NCI-H146 treated with DMSO at 0.1 percent for 48 hours (cell line): ENCODE data around the gene LRRC36.

Experiments
- DNase-seq: peaks from one replicate; lab custom pipeline; 2025; ENCODE audit not compliant: unreplicated experiment; lab: John Stamatoyannopoulos, UW

Gene LRRC36

GRCh38 chr16:67294171-67294757 lies 32.4 kb upstream of the LRRC36 start:
- DNase-seq: no peak

- DNase-seq: no peak
Observed at GRCh38 chr16:67294938-67295361, 31.7 kb upstream of the LRRC36 start.

DNA sequence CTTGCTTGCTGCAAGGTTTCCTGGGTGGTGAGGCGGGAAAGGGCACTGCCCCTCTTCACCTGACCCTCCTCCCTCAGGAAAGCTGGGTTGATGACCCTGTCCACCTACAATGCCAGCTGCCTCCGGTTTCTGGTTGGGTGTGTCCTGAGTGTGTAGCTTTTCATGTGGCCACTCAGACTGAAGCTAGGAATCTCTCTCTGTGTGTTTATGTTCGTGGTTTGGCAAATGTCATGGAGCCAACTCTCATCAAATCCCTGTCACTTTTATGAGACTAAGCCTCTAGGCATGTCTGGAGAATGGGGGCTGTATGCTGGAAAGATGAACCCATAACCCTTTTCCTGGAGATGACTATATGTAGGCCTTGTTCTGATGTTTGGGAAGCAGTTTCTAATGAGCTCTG lies 30.2 kb upstream of the LRRC36 start:
- DNase-seq: no peak

DNA sequence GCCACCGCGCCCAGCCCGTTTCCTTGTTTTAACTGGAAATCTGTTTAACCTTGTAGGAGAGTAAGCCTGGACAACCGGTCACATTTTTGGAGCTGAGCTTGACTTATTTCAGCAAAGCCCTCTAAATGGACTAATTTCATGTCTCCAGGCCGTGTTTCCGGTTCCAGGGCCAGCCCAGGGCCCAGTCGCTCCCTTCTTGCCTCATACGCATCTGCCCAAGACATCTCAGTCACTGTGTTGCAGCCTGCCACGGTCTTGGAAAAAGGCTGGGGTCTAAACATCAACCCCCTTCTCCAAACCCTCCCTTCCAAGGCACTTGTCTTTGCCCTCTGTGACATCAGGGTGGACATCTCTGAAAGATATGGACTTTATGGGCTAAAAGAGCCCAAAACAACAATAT lies 28.3 kb upstream of the LRRC36 start:
- DNase-seq: no peak

DNA sequence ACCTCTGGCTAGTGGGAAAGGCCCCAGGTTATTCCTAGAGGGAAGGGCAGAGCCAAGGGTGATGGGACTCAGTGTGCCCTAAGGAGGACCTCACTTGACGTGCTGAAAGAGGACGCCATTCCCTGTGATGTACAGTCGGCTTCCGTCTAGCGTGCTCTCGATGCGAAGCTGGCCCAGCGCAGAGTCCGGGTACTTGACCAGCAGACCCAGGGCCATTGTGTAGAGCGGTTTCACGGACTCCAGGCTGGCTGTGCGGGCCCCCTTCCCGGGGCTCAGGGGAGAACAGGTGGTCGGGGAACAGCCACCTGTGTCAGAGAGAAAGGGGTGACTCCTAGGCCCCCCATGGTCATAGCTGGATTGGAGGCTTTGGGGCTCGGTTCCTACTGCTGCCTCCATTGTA lies 27.3 kb upstream of the LRRC36 start:
- DNase-seq: no peak

- DNase-seq: no peak
Observed at GRCh38 chr16:67301080-67301782, 25.4 kb upstream of the LRRC36 start.

GRCh38 chr16:67302076-67302475 lies 24.5 kb upstream of the LRRC36 start:
- DNase-seq: no peak

DNA sequence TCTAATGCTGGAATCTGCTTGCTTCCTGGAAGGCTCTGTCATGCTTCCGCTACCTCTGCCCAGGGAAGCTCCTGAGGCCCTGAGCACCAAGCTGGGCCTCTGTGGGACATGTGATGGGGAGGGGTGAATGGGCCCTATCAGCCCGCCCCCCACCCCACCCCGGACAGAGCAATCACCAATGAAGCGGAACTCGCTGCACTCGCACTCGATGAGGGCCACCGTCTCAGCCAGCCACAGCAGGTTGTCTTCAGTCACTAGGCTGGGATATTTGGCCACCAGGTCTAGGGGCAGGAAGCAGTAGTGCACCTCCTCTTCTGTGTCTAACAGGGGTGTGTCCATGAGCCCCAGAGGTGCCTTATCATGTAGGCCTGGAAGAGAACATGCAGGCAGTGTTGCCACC lies 23.6 kb upstream of the LRRC36 start:
- DNase-seq: no peak

DNA sequence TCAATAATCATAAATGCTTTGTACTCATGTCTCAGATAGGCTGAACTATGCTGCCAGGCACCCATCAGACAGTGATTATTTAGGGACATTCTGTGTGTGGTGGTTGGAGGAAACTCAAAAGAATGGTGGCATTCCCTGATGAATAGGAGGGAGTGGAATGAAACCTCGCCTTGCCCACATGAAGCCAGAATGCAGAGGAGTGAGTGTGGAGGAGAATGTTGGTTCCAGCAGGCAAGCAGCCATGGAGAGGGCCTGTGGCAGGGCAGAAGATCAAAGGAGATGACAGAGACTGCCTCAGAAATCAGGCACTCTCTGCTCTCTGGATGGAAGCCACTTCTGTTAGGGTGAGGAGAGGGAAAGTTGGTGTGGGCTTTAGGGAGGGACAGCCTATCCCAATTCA lies 22.6 kb upstream of the LRRC36 start:
- no peak for DNase-seq

GRCh38 chr16:67305216-67306071 lies 21.2 kb upstream of the LRRC36 start:
- DNase-seq: no peak

- DNase-seq: no peak
Observed at GRCh38 chr16:67310561-67310960, 16.1 kb upstream of the LRRC36 start.

GRCh38 chr16:67311607-67312488 lies 14.8 kb upstream of the LRRC36 start:
- DNase-seq: no peak

DNA sequence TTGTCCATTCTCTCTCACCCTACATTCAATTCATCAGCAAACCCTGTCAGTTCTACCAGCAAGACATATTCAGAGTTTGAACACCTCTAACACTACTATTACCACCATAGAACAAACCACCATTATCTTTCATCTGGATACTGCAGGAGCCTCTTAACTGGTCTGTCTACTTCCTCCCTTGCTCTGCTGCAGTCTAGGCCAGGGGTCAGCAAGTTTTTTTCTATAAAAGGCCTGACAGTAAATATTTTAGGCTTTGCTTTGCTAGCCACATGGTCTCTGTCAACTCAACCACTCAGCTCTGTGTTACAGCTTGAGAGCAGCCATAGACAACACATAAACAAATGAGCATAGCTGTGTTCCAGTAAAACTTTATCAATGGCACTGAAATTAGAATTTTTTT lies 13.9 kb upstream of the LRRC36 start:
- DNase-seq: no peak

DNA sequence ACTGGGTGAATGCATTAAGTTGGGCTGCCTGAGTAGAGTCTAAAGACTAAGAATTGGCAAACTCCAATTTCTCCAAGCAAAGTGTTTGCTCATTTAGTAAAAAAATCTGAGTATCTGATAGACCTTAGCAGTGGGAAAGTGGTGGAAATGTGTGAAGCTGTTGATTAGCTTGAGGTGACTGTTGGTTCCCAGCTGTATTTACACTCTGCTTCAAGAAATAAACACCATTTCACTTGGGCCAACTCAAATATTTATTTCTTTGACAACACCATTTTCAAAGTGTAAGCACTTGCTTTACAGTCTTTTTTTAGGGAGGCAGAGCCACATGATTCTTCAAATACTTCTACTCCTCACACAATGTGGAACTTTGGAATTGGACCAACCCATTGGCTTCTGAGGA lies 8.8 kb upstream of the LRRC36 start:
- no peak for DNase-seq

GRCh38 chr16:67326115-67326471 lies 522 bp upstream of the LRRC36 start:
- no peak for DNase-seq

- DNase-seq: no peak
Observed at GRCh38 chr16:67327743-67328142, 1.1 kb downstream of the LRRC36 start.

DNA sequence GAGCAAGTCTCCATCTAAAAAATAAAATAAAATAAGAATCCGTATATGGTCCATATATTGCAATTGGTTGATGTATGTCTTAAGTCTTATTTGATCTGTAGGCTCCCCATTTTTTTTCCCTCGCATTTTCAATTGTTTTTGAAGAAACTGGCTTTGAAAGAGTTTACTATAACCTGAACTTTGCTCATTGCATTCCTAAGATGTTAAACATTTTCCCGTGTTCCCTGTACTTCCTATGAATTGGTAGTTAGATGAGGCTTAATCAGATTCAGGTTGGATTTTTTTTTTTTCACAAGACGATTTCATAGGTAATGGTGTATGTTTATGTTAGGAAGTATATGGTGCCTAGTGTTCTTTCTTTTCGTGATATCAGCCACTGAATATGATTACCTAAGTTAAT lies 3.3 kb downstream of the LRRC36 start:
- no peak for DNase-seq

DNA sequence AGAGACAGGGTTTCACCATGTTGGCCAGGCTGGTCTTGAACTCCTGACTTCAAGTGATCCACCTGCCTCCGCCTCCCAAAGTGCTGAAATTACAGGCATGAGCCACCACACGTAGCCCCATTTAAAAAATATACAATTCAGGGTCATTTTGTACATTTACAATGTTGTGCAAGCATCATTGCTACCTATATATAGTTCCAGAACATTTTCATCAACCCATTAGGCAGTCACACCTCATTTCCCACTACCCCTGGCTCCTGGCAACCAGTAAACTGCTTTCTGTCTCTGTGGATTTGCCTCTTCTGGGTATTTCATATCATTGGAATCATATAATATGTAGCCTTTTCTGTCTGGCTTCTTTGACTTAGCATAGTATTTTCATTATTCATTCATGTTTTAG lies 6.7 kb downstream of the LRRC36 start:
- DNase-seq: no peak

GRCh38 chr16:67336116-67336515 lies 9.5 kb downstream of the LRRC36 start:
- DNase-seq: no peak

DNA sequence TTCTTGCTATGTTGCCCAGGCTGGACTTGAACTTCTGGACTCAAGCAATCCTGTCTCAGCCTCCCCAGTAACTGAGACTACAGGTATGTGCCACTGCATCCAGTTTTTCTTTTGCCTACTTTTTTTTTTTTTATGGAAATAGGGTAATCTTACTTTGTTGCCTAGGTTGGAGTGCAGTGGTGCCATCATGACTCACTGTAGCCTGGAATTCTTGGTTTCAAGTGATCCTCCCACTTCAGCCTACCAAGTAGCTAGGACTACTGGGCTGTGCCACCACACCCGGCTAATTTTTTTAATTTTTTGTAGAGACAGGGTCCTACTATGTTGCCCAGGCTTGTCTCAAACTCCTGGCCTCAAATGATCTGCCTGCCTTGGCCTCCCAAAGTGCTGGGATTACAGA lies 10.0 kb downstream of the LRRC36 start:
- no peak for DNase-seq

GRCh38 chr16:67339453-67339852 lies 12.8 kb downstream of the LRRC36 start:
- no peak for DNase-seq
